Heart right ventricle (tissue), 16 donors: ENCODE results near the gene C11orf68. TPM values are rescaled to one million over a fixed set of nuclear protein-coding genes. Genes with fewer than 3 reads are reported as not detected.
A peak's percentile ranks its signal among the peaks of the same experiment; 100 is the strongest.

Experiments used
- ATAC-seq, 8 donors: fragments of 200-7000 bp; cut with Tn5 transposase; one replicate each; pipeline ENCODE4 v1.9.1; 2020; ENCODE audit warnings: mild to moderate bottlenecking in 8 of 8, moderate library complexity in 8 of 8, moderate number of reproducible peaks in 1 of 8
- DNase-seq, 2 donors: peaks; one replicate each; pipeline ENCODE4 v3.0.0-alpha.2; 2020
- H3K27ac ChIP-seq, 10 donors: fragments of 200-600 bp; sonication (generic) in 2 of 10; one replicate each; pipeline versions ENCODE4 v1.5.0 to v1.8.0; 2020 to 2022; ENCODE audit warnings: mild to moderate bottlenecking in 3 of 10
- H3K27me3 ChIP-seq, 7 donors: fragments of 200-600 bp; one replicate each; pipeline ENCODE4 v1.8.0; 2021 to 2022; ENCODE audit warnings: mild to moderate bottlenecking in 2 of 7
- H3K36me3 ChIP-seq, 9 donors: fragments of 200-600 bp; sonication (generic) in 1 of 9; one replicate each; pipeline versions ENCODE4 v1.5.0 to v1.8.0; 2020 to 2022; ENCODE audit warnings: mild to moderate bottlenecking in 2 of 9
- H3K4me1 ChIP-seq, 9 donors: fragments of 200-600 bp; sonication (generic) in 1 of 9; one replicate each; pipeline versions ENCODE4 v1.5.0 to v1.8.0; 2020 to 2022; ENCODE audit warnings: mild to moderate bottlenecking in 4 of 9
- H3K4me3 ChIP-seq, 10 donors: fragments of 200-600 bp; sonication (generic) in 2 of 10; one replicate each; pipeline versions ENCODE4 v1.5.0 to v1.8.0; 2020 to 2022; ENCODE audit warnings: mild to moderate bottlenecking in 7 of 10, moderate library complexity in 2 of 10
- H3K9me3 ChIP-seq, 11 donors: fragments of 200-600 bp in 10 of 11; sonication (generic) in 2 of 11; one replicate each; pipeline versions ENCODE4 v1.5.0 to v1.8.0; 2013 to 2022; ENCODE audit warnings: mild to moderate bottlenecking in 2 of 11, control low read depth in 1 of 11, moderate library complexity in 1 of 11
- WGBS, 2 donors: extraction: QIAGEN DNeasy Blood & Tissue Kit; methylation state at CpG; one replicate each; pipeline ENCODE4 v1.1.7; 2013; ENCODE audit warnings: inconsistent platforms in 1 of 2; 5-methylcytosine and 5-hydroxymethylcytosine counted together
- intact Hi-C, 10 donors: fragments of 100-400 bp; cut with DNase I; formaldehyde crosslinking; loops; one replicate each; pipeline versions ENCODE4 v1.11.1 to v1.14.2; 2022
- polyA plus RNA-seq, 2 donors: library from polyadenylated mRNA; stranded (reverse); fragments of 200-250 nt; gene quantifications; one replicate each; pipeline ENCODE4 v1.2.3, GENCODE V29; 2013
- total RNA-seq, 10 donors: library from RNA; stranded (reverse); fragmentation: NEBNext Ultra II Directional in 3 of 10; extraction: Animal tissue kit (Norgen Biotek cat#: 25700) in 3 of 10; gene quantifications; one replicate each; pipeline versions ENCODE4 v1.2.1 to v1.2.4, GENCODE V29; 2021 to 2023
- TF ChIP-seq, protein P1 (sequence below), 9 donors: fragments of 200-600 bp; sonication (generic) in 2 of 9; IDR thresholded peaks; one replicate each; pipeline versions ENCODE4 v1.5.0 to v1.8.0; 2021 to 2022; ENCODE audit warnings: antibody characterized with exemption in 9 of 9, mild to moderate bottlenecking in 5 of 9, moderate library complexity in 1 of 9
- donor health status: Arrhythmogenic right ventricular cardiomyopathy.
- donor health status: ischemic (EF 13 %, LVEDD 7.1; RV severe dilation, severe dysfunction).
- donor health status: healthy with polysubstance abuse.
- donor health status: DM: no; HTN: yes; CAD: no.
- donor health status: DM: no; HTN: no; CAD: no.
- donor health status: ischemic (EF 25% LVEDD 6.9; RV normal size, moderate dysfunction).
- donor health status: ischemic (EF 25% LVEDD 5.7; RV mildly dilated, moderate dysfunction).
- donor health status: healthy.
- donor health status: DM: yes; HTN: yes; CAD: no.
- donor health status: Ischemic cardiomyopathy.
- donor health status: ischemic (EF 35%, LVEDD 5.7; RV mildly dilated, moderate dysfunction).
- donor health status: nonischemic (EF 11% LVEDD 7.7; RV severe dilation, severe dysfunction).
- donor health status: DM: yes; HTN: yes; CAD: no.
- donor health status: PGD.
- donor health status: ischemic (EF 29% LVEDD 5.4; RV normal size, mild dysfunction).
- donor health status: nonischemic (EF 23%, LVEDD 6.1; RV moderate dilation, normal function).

The C11orf68 gene
- total and polyA plus RNA-seq, 12 donors: 35.7 to 49.2 (median 40.9) TPM

DNA sequence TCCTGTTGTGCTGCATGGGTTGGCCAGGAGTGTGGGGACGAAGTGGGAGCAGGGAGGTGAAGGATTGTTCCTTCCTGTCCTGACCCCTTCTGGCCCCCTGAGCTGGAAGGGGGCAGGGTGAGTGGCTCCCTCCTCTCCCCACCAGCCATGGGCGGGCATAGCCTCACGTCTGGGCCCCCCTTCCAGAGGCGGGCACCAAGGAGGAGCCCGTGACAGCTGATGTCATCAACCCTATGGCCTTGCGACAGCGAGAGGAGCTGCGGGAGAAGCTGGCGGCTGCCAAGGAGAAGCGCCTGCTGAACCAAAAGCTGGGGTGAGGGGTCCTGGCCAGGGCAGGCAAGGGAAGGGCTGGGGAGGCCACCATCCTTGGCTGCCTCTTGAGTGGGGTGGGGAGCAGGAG, 46.0 kb upstream of the C11orf68 start:
- TF ChIP-seq, protein P1, sequence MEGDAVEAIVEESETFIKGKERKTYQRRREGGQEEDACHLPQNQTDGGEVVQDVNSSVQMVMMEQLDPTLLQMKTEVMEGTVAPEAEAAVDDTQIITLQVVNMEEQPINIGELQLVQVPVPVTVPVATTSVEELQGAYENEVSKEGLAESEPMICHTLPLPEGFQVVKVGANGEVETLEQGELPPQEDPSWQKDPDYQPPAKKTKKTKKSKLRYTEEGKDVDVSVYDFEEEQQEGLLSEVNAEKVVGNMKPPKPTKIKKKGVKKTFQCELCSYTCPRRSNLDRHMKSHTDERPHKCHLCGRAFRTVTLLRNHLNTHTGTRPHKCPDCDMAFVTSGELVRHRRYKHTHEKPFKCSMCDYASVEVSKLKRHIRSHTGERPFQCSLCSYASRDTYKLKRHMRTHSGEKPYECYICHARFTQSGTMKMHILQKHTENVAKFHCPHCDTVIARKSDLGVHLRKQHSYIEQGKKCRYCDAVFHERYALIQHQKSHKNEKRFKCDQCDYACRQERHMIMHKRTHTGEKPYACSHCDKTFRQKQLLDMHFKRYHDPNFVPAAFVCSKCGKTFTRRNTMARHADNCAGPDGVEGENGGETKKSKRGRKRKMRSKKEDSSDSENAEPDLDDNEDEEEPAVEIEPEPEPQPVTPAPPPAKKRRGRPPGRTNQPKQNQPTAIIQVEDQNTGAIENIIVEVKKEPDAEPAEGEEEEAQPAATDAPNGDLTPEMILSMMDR (IDR thresholded peaks at IDR 0.05): no peak
- no peaks in the 10 kb centered on the region for H3K9me3 ChIP-seq
- ATAC-seq: no peak
- H3K27me3 ChIP-seq: no peaks in the 10 kb centered on the region
- no peak overlapping the region for H3K27ac ChIP-seq
- H3K4me1 ChIP-seq: peaks cover 6 to 34% (median 27%) of the 10 kb centered on the region in 9 donors
- DNase-seq: no peak
- H3K36me3 ChIP-seq: peaks cover 9 to 67% (median 57%) of the 10 kb centered on the region in 9 donors
- H3K4me3 ChIP-seq: no peak overlapping the region
- intact Hi-C loops: loop anchor here in 7 of 10 donors (5.0 kb wide), 5 partner anchors 32 to 78 kb away; partner anchors contain the start of genes FIBP (in 6 of the 7), BANF1 (in 3 of the 7), EIF1AD (in 3 of the 7) and C11orf68 (in 2 of the 7)
- 81 to 90% methylated on average over 10 of the region's 10 CpGs for WGBS, 2 donors

DNA sequence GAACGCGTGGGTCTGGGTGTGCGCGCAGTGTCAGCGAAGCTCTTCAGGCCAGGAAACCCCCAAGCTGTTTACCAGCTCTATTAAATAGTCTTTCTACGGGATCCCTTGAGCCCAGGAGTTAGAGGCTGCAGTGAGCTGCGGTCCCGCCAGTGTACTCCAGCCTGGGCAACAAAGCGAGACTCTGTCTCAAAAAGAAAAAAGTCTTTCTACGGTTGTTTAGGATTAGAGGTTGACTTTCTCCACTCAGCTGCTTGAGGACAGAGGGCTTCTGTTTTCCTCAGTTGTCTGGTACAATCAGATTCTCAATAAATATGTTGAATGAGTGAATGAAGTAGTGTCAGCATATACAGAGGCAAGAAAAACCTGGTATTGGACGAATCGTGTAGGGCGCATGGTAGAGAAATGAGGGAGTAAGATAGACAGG, 43.3 kb upstream of the C11orf68 start:
- ATAC-seq (no peak), DNase-seq (no peak)
- TF ChIP-seq, protein P1 (IDR thresholded peaks at IDR 0.05): no peak
- Histone ChIP-seq H3K4me3 (peak overlapping the region; percentile 80 to 100 (median 92)), H3K9me3 (no peaks in the 10 kb centered on the region), H3K27ac (peak overlapping the region in 9 of 10 donors; percentile 86 to 98 (median 93)), H3K36me3 (peaks cover 4 to 40% (median 31%) of the 10 kb centered on the region in 9 donors), H3K27me3 (no peaks in the 10 kb centered on the region), H3K4me1 (peaks cover 6 to 34% (median 27%) of the 10 kb centered on the region in 9 donors)
- WGBS, 2 donors: 4 to 8% methylated on average over 8 to 13 of the region's 13 CpGs
- intact Hi-C loops: loop anchor here in 7 of 10 donors (5.0 kb wide), 5 partner anchors 35 to 75 kb away; partner anchors contain the start of genes FIBP (in 6 of the 7), BANF1 (in 3 of the 7), EIF1AD (in 3 of the 7) and C11orf68 (in 2 of the 7)

DNA sequence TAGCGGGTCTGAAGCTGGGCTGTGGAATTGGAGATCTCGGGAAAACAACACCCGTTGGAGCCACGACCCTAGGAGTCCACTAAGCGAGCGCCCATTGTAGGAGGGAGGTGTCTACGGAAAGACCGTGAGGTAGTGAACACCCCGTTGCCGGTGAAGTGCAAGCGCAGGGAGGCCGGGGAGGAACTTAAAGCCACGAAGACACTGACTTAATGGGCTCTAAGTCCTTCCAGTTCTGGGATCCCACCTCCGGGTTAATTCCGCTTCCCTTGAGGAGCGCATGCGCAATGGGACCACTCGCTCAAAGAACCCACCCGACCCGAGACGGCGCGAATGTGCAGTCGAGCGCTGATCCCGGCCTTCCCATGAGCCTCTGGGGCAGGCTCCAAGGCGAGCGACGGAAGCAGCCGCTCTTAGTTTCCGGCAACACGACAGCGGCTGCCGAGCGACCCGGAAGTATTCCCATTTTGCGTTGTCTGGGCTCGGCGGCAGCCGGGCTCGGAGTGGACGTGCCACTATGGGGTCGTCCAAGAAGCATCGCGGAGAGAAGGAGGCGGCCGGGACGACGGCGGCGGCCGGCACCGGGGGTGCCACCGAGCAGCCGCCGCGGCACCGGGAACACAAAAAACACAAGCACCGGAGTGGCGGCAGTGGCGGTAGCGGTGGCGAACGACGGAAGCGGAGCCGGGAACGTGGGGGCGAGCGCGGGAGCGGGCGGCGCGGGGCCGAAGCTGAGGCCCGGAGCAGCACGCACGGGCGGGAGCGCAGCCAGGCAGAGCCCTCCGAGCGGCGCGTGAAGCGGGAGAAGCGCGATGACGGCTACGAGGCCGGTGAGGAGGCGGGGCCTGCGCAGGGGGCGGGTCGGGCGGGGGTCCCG, 42.6 kb upstream of the C11orf68 start, which contains the start of gene SART1:
SART1 (plus strand) TSS at position 468 of the 874 bp plus-strand sequence; CDS start at position 515, 47 bp downstream.
- Histone ChIP-seq H3K27me3 (no peaks in the 10 kb centered on the region), H3K36me3 (peaks cover 4 to 33% (median 24%) of the 10 kb centered on the region in 9 donors), H3K4me1 (peaks cover 6 to 34% (median 27%) of the 10 kb centered on the region in 9 donors), H3K9me3 (no peaks in the 10 kb centered on the region), H3K27ac (peak within 1 kb of the TSS; percentile 74 to 98 (median 92)), H3K4me3 (peak within 1 kb of the TSS; percentile 80 to 100 (median 92))
- intact Hi-C loops: loop anchor here in 7 of 10 donors (1.0 to 5.0 kb wide), 7 partner anchors 36 to 74 kb away; partner anchors contain the start of genes FIBP (in 6 of the 7), C11orf68 (in 5 of the 7), DRAP1 (in 5 of the 7) and BANF1 (in 3 of the 7)
- TF ChIP-seq, protein P1 (IDR thresholded peaks at IDR 0.05): peak in 1 of 9 donors; percentile 10
- DNase-seq (peak; percentile 97 to 99), ATAC-seq (peak; percentile 97 to 99 (median 99))
- WGBS, 2 donors: 0% methylated on average over 76 to 97 of the region's 97 CpGs

DNA sequence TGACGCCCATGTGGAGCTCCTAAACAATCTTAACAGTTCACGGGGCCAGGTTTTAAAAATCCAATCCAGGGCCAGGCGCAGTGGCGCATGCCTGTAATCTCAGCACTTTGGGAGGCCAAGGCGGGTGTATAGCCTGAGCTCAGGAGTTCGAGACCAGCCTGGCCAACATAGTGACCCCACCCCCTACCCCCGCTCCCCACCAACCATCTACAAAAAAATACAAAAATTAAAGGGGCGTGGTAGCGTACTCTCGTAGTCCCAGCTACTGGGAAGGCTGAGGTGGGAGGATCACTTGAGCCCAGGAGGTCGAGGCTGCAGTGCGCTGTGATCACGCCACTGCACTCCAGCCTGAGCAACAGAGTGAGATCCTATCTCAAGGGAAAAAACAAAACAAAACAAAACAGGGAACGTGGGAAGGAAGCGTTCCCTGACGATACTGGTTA, 42.0 kb upstream of the C11orf68 start:
- Histone ChIP-seq H3K4me3 (peak overlapping the region; percentile 80 to 100 (median 92)), H3K9me3 (no peaks in the 10 kb centered on the region), H3K4me1 (peaks cover 6 to 34% (median 27%) of the 10 kb centered on the region in 9 donors), H3K27me3 (peaks cover 0 to 1% (median 0%) of the 10 kb centered on the region in 7 donors), H3K36me3 (peaks cover 0 to 27% (median 18%) of the 10 kb centered on the region in 9 donors), H3K27ac (peak overlapping the region; percentile 74 to 98 (median 92))
- ATAC-seq: peak in 4 of 8 donors; percentile 1 to 26 (median 6)
- intact Hi-C loops: loop anchor here in 7 of 10 donors (1.0 to 5.0 kb wide), 7 partner anchors 36 to 74 kb away; partner anchors contain the start of genes FIBP (in 6 of the 7), C11orf68 (in 5 of the 7), DRAP1 (in 5 of the 7) and BANF1 (in 3 of the 7)
- WGBS, 2 donors: 56% methylated on average over 16 of the region's 16 CpGs
- no peak for DNase-seq
- TF ChIP-seq, protein P1 (IDR thresholded peaks at IDR 0.05): no peak
